ENCODE data around the gene CABP1.

The CABP1 gene

DNA sequence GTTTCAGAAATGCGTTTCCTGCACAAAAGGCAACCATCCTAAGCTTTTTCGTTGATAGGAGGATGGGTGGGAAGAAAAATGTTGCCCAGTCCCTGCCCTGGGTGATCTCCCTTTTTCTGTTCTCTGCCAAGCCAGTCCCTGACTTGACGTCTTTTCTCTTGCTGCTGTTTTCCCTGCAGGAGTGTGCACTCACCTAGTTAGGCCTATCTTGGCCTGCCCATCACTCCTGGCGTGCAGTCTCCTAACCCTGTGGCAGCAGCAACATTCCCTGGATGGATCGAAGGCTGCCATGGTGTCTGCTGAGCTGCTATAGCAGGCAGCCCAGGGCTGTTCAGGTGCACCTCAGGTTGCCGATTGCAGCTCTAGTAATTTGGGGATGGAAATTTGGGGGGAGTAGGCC, 71.0 kb downstream of the CABP1 start:
- H2BK5ac ChIP-seq (ENCODE audit: low read length): no peak overlapping the region
- WGBS (ENCODE audit: extremely low coverage, insufficient coverage, low lambda C conversion rate): no CpG with 5 or more reads among the region's 6 CpGs
- H3K4me2 ChIP-seq (ENCODE audit: low read length): peak overlapping the region; percentile 96
- no peak overlapping the region for H3K18ac ChIP-seq (ENCODE audit: low read length)
- peaks cover 3% of the 10 kb centered on the region for H3K36me3 ChIP-seq (ENCODE audit: control insufficient read depth, insufficient read depth, low read length)
- H3K4ac ChIP-seq (ENCODE audit: low read depth, low read length): no peak overlapping the region
- peak; percentile 16 for DNase-seq
- peak overlapping the region; percentile 95 for H3K9ac ChIP-seq (ENCODE audit: low read length)
- H3K79me1 ChIP-seq (ENCODE audit: low read length): peaks cover 11% of the 10 kb centered on the region
- no peak overlapping the region for H2BK120ac ChIP-seq (ENCODE audit: low read depth, low read length)
- peak overlapping the region; percentile 94 for H3K23ac ChIP-seq (ENCODE audit: low read length)
- peak overlapping the region; percentile 72 for H4K5ac ChIP-seq (ENCODE audit: low read length)
- H3K56ac ChIP-seq (ENCODE audit: low read length): peak overlapping the region; percentile 97
- peak overlapping the region; percentile 27 for H2AK5ac ChIP-seq (ENCODE audit: low read length)
- H4K8ac ChIP-seq (ENCODE audit: low read depth, low read length): no peak overlapping the region
- H3K4me3 ChIP-seq (ENCODE audit: low read length): peak overlapping the region; percentile 93
- no peak overlapping the region for H2BK15ac ChIP-seq (replicated peaks; ENCODE audit: low read depth)
- H3K27ac ChIP-seq (ENCODE audit: low read depth, low read length): no peak overlapping the region
- peaks cover 9% of the 10 kb centered on the region for H3K79me2 ChIP-seq (ENCODE audit: control insufficient read depth, insufficient read depth, low read length)
- peaks cover 4% of the 10 kb centered on the region for H3K4me1 ChIP-seq (ENCODE audit: control insufficient read depth, low read depth, low read length)
- H3K27me3 ChIP-seq (ENCODE audit: insufficient read depth, low read length, poor library complexity): no peaks in the 10 kb centered on the region

DNA sequence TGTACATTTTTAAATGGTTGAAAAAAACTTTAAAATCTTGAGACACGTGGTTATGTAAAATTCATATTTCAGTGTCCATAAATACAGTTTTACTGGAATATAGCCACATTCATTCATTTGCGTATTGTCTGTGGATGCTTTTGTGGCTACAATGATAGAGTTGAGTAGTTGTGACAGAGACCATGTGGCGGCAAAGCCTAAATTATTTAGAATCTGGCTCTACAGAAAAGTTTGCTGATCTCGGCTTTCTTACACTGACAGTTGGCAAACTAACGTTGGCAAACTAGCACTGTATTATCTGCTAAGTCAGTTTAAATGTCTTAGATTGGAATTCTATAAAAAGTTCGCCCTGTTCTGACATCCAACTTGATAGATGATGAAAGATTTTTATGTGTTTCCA, 72.2 kb downstream of the CABP1 start:
- H3K36me3 ChIP-seq (ENCODE audit: control insufficient read depth, insufficient read depth, low read length): peaks cover 8% of the 10 kb centered on the region
- no peak overlapping the region for H3K18ac ChIP-seq (ENCODE audit: low read length)
- H3K9ac ChIP-seq (ENCODE audit: low read length): no peak overlapping the region
- H3K27me3 ChIP-seq (ENCODE audit: insufficient read depth, low read length, poor library complexity): no peaks in the 10 kb centered on the region
- no peak overlapping the region for H2BK120ac ChIP-seq (ENCODE audit: low read depth, low read length)
- no peak overlapping the region for H3K4me3 ChIP-seq (ENCODE audit: low read length)
- no peak overlapping the region for H4K8ac ChIP-seq (ENCODE audit: low read depth, low read length)
- no CpG with 5 or more reads among the region's 6 CpGs for WGBS (ENCODE audit: extremely low coverage, insufficient coverage, low lambda C conversion rate)
- H2BK15ac ChIP-seq (replicated peaks; ENCODE audit: low read depth): no peak overlapping the region
- no peak overlapping the region for H3K4ac ChIP-seq (ENCODE audit: low read depth, low read length)
- H2AK5ac ChIP-seq (ENCODE audit: low read length): no peak overlapping the region
- no peak overlapping the region for H3K23ac ChIP-seq (ENCODE audit: low read length)
- DNase-seq: no peak
- no peak overlapping the region for H3K56ac ChIP-seq (ENCODE audit: low read length)
- peaks cover 4% of the 10 kb centered on the region for H3K4me1 ChIP-seq (ENCODE audit: control insufficient read depth, low read depth, low read length)
- H2BK5ac ChIP-seq (ENCODE audit: low read length): no peak overlapping the region
- peaks cover 11% of the 10 kb centered on the region for H3K79me1 ChIP-seq (ENCODE audit: low read length)
- no peak overlapping the region for H3K27ac ChIP-seq (ENCODE audit: low read depth, low read length)
- no peak overlapping the region for H3K4me2 ChIP-seq (ENCODE audit: low read length)
- H3K79me2 ChIP-seq (ENCODE audit: control insufficient read depth, insufficient read depth, low read length): peaks cover 9% of the 10 kb centered on the region
- H4K5ac ChIP-seq (ENCODE audit: low read length): no peak overlapping the region

DNA sequence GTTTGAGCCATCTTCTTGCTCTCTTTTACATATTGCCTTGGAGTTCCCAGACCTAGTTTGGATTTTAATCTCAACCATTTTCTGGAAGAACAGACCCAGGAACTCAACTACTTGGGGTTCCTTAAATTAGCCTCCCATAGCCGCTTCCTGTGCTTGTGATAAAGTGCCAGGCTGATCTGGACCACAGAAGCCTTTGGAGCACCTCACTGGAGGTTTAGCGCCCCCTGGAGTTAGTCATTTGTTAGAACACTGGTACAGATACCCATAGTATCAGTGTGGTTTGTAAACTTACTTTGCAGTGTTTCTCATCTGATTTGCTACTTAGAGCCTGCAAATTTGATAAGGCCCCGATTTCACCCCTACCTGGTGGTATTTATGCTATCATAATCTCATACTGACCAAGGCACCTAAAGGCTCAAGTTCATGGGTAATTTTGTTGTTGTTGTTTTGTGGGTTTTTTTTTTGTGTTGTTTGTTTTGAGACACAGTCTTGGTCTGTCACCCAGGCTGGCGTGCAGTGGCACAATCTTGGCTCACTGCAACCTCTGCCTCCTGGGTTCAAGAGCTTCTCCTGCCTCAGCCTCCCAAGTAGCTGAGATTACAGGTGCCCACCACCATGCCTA, 73.5 kb downstream of the CABP1 start:
- no peak overlapping the region for H2BK5ac ChIP-seq (ENCODE audit: low read length)
- H3K27ac ChIP-seq (ENCODE audit: low read depth, low read length): no peak overlapping the region
- no peak overlapping the region for H3K4me3 ChIP-seq (ENCODE audit: low read length)
- no peak overlapping the region for H3K9ac ChIP-seq (ENCODE audit: low read length)
- no peak overlapping the region for H2AK5ac ChIP-seq (ENCODE audit: low read length)
- H2BK15ac ChIP-seq (replicated peaks; ENCODE audit: low read depth): no peak overlapping the region
- no peak overlapping the region for H4K8ac ChIP-seq (ENCODE audit: low read depth, low read length)
- H3K4me1 ChIP-seq (ENCODE audit: control insufficient read depth, low read depth, low read length): peaks cover 4% of the 10 kb centered on the region
- no peak overlapping the region for H3K4me2 ChIP-seq (ENCODE audit: low read length)
- peaks cover 9% of the 10 kb centered on the region for H3K79me2 ChIP-seq (ENCODE audit: control insufficient read depth, insufficient read depth, low read length)
- H3K4ac ChIP-seq (ENCODE audit: low read depth, low read length): no peak overlapping the region
- no CpG with 5 or more reads among the region's 4 CpGs for WGBS (ENCODE audit: extremely low coverage, insufficient coverage, low lambda C conversion rate)
- H3K27me3 ChIP-seq (ENCODE audit: insufficient read depth, low read length, poor library complexity): no peaks in the 10 kb centered on the region
- peak; percentile 86 for DNase-seq
- H4K5ac ChIP-seq (ENCODE audit: low read length): no peak overlapping the region
- no peak overlapping the region for H3K23ac ChIP-seq (ENCODE audit: low read length)
- H3K18ac ChIP-seq (ENCODE audit: low read length): no peak overlapping the region
- H3K56ac ChIP-seq (ENCODE audit: low read length): no peak overlapping the region
- peaks cover 8% of the 10 kb centered on the region for H3K36me3 ChIP-seq (ENCODE audit: control insufficient read depth, insufficient read depth, low read length)
- H3K79me1 ChIP-seq (ENCODE audit: low read length): peaks cover 11% of the 10 kb centered on the region
- no peak overlapping the region for H2BK120ac ChIP-seq (ENCODE audit: low read depth, low read length)
